OCI-M2 (cell line): ENCODE results near the gene ESRRA.

Source experiments
- DNase-seq: peaks from one replicate; lab custom pipeline; 2025; ENCODE audit not compliant: unreplicated experiment; lab: John Stamatoyannopoulos, UW

ESRRA gene

GRCh38 chr11:64269540-64270220 lies 35.6 kb upstream of the ESRRA start:
- DNase-seq, result peak; percentile 76

- no peak for DNase-seq
Observed at GRCh38 chr11:64275031-64275800, 30.1 kb upstream of the ESRRA start.

GRCh38 chr11:64275841-64276240 lies 29.5 kb upstream of the ESRRA start:
- DNase-seq, result no peak

GRCh38 chr11:64276653-64277431 lies 28.5 kb upstream of the ESRRA start:
- DNase-seq, result no peak

GRCh38 chr11:64278576-64279190 lies 26.6 kb upstream of the ESRRA start:
- DNase-seq, result no peak

GRCh38 chr11:64281957-64282770 lies 23.2 kb upstream of the ESRRA start:
- DNase-seq, result no peak

- DNase-seq, result no peak
Observed at GRCh38 chr11:64283092-64283491, 22.2 kb upstream of the ESRRA start.

GRCh38 chr11:64284048-64284961 lies 21.0 kb upstream of the ESRRA start, which contains the start of gene BAD:
Gene BAD, minus strand, starts transcription at chr11:64284665. Its CDS starts 297 bp downstream, at chr11:64284368.
- DNase-seq, result peak; percentile 72

GRCh38 chr11:64284962-64285884 lies 20.1 kb upstream of the ESRRA start, which contains the start of gene GPR137:
Gene GPR137, plus strand, starts transcription at chr11:64285848. Its CDS starts 677 bp downstream, at chr11:64286525.
- DNase-seq, result no peak

GRCh38 chr11:64285885-64286800 lies 19.2 kb upstream of the ESRRA start:
- no peak for DNase-seq

- no peak for DNase-seq
Observed at GRCh38 chr11:64286801-64287159, 18.5 kb upstream of the ESRRA start.

- no peak for DNase-seq
Observed at GRCh38 chr11:64287676-64288352, 17.5 kb upstream of the ESRRA start.

- no peak for DNase-seq
Observed at GRCh38 chr11:64288353-64288750, 17.0 kb upstream of the ESRRA start.

GRCh38 chr11:64289002-64289564 lies 16.2 kb upstream of the ESRRA start:
- DNase-seq, result no peak

GRCh38 chr11:64290352-64291261 lies 14.7 kb upstream of the ESRRA start:
- DNase-seq, result no peak
